Thoracic aorta (tissue), 2 donors: Measurements from ENCODE around the gene FPR2. TPM values are rescaled to one million over a fixed set of nuclear protein-coding genes. Genes with fewer than 3 reads are reported as not detected.

ENCODE experiments used
- ATAC-seq: fragments of 150-250 bp; one replicate; pipeline ENCODE4 v1.8.0; 2017; ENCODE audit warnings: low read depth; ENCODE audit not compliant: insufficient number of reproducible peaks, low FRiP score
- DNase-seq: peaks from one replicate; pipeline ENCODE4 v3.0.0-alpha.2; 2020; ENCODE audit warnings: low spot score
- H3K27ac ChIP-seq, 2 donors: fragments of 200-600 bp; sonication (generic); 1 replicate in 1 of 2; 2 replicates in 1 of 2; pipeline ENCODE4 v1.5.1; 2016; ENCODE audit warnings: mild to moderate bottlenecking in 2 of 2, moderate library complexity in 2 of 2
- H3K27me3 ChIP-seq: fragments of 200-600 bp; sonication (generic); replicated peaks from 2 replicates; pipeline ENCODE4 v1.6.0; 2016; ENCODE audit warnings: mild to moderate bottlenecking; ENCODE audit not compliant: insufficient read depth
- H3K36me3 ChIP-seq: fragments of 200-600 bp; sonication (generic); one replicate; pipeline ENCODE4 v1.5.1; 2016
- H3K4me1 ChIP-seq, 2 donors: fragments of 200-600 bp; sonication (generic); 1 replicate in 1 of 2; 2 replicates in 1 of 2; pipeline versions ENCODE4 v1.5.1 to v1.6.0; 2016; ENCODE audit warnings: low read depth in 2 of 2, mild to moderate bottlenecking in 1 of 2; ENCODE audit not compliant: control insufficient read depth in 1 of 2
- H3K4me3 ChIP-seq: fragments of 200-600 bp; sonication (generic); 2 replicates; pipeline ENCODE4 v1.5.1; 2016; ENCODE audit warnings: mild to moderate bottlenecking
- H3K9me3 ChIP-seq: fragments of 200-600 bp; sonication (generic); 2 replicates; pipeline ENCODE4 v1.5.1; 2016
- total RNA-seq, 2 donors: library from RNA; depleted of rRNA; stranded (reverse); fragments of >200 nt; gene quantifications; one replicate each; pipeline versions ENCODE4 v1.1.0 to v1.2.3, GENCODE V29; 2016
- TF ChIP-seq, protein P1 (sequence below): fragments of 200-600 bp; sonication (generic); IDR thresholded peaks from one replicate; pipeline ENCODE4 v1.5.1; 2019; ENCODE audit warnings: antibody characterized with exemption

Gene FPR2
- total RNA-seq, 2 donors from 2014 or later, result 2.2 to 5.9 TPM

DNA sequence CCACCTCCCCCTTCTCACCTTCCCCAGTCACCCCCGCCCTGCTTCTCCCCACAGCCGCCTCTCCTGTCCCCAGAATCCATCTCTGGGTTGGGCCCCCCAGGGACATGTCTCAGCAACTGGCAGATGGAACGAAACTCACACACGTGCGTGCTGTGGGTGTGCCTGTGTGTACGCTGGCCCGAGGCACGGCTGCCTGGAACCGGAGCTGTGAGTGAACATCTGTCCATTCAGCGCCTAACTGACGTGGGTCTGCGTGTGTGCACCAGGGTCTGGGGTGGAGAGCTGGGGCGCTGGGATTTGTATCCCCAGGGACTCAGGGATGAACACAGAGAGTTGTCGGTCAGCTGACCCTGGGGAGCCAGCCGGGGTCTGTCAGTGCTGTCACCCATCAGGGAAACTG is 36.4 kb upstream of the FPR2 start:
- no peak for ATAC-seq
- no peak overlapping the region for H3K27ac ChIP-seq
- TF ChIP-seq, protein P1, sequence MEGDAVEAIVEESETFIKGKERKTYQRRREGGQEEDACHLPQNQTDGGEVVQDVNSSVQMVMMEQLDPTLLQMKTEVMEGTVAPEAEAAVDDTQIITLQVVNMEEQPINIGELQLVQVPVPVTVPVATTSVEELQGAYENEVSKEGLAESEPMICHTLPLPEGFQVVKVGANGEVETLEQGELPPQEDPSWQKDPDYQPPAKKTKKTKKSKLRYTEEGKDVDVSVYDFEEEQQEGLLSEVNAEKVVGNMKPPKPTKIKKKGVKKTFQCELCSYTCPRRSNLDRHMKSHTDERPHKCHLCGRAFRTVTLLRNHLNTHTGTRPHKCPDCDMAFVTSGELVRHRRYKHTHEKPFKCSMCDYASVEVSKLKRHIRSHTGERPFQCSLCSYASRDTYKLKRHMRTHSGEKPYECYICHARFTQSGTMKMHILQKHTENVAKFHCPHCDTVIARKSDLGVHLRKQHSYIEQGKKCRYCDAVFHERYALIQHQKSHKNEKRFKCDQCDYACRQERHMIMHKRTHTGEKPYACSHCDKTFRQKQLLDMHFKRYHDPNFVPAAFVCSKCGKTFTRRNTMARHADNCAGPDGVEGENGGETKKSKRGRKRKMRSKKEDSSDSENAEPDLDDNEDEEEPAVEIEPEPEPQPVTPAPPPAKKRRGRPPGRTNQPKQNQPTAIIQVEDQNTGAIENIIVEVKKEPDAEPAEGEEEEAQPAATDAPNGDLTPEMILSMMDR, result no peak
- H3K4me3 ChIP-seq, result no peak overlapping the region
- no peaks in the 10 kb centered on the region for H3K9me3 ChIP-seq
- H3K36me3 ChIP-seq, result no peaks in the 10 kb centered on the region
- no peaks in the 10 kb centered on the region for H3K27me3 ChIP-seq
- peaks cover 0 to under 1% of the 10 kb centered on the region in 2 donors for H3K4me1 ChIP-seq
- no peak for DNase-seq

DNA sequence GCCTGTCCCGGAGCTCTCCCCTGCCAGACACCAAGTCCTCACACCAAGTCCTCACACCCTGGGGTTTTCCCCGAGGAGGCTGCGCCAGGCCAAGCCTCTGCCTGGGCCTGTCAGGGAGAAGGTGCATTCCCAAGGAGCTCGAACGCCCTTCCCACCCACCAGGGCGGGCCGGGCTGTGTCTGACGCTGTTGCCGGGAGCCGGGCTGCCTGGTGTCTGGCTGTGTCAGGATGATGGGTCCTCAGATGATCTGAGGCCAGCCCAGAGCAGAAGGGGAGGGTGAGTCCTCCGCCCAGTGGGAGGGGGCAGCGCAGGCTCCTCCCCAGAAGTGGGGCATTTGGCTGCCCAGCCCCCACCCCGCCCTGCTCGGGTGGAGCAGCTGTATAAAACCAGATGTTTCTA is 34.9 kb upstream of the FPR2 start:
- no peak overlapping the region for H3K27ac ChIP-seq
- no peak overlapping the region for H3K4me3 ChIP-seq
- ATAC-seq (no peak), DNase-seq (no peak)
- H3K36me3 ChIP-seq, result no peaks in the 10 kb centered on the region
- H3K27me3 ChIP-seq, result no peaks in the 10 kb centered on the region
- H3K9me3 ChIP-seq, result no peaks in the 10 kb centered on the region
- TF ChIP-seq, protein P1, result no peak
- H3K4me1 ChIP-seq, result no peaks in the 10 kb centered on the region

DNA sequence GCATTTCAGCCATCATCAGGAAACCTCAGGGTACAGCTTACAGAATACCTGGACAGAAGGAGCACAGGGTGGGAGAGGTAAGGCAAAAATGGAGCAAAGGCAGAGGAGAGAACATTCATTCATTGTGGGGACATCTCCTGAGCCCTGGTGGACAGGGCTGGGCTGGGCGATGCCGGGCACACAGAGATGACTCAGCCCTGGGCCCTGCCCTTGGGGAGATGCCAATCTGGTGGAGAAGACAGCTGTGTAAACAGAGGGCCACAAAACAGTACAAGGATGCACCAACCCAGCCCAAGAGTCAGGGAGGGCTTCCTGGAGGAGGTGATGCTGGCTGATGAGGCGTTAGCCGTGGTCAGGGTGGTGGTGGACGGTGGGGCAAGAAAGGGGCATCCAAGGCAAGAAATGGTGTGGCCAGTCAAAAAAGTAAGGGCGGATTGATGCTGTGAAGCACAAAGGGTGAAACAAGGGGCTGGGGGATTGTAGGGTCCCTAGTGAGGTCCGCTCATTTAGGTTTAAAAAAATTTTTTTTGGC is 33.6 kb upstream of the FPR2 start:
- H3K4me1 ChIP-seq, result no peaks in the 10 kb centered on the region
- H3K4me3 ChIP-seq, result no peak overlapping the region
- no peaks in the 10 kb centered on the region for H3K27me3 ChIP-seq
- TF ChIP-seq, protein P1, result no peak
- DNase-seq (no peak), ATAC-seq (no peak)
- no peak overlapping the region for H3K27ac ChIP-seq
- H3K36me3 ChIP-seq, result no peaks in the 10 kb centered on the region
- H3K9me3 ChIP-seq, result no peaks in the 10 kb centered on the region

DNA sequence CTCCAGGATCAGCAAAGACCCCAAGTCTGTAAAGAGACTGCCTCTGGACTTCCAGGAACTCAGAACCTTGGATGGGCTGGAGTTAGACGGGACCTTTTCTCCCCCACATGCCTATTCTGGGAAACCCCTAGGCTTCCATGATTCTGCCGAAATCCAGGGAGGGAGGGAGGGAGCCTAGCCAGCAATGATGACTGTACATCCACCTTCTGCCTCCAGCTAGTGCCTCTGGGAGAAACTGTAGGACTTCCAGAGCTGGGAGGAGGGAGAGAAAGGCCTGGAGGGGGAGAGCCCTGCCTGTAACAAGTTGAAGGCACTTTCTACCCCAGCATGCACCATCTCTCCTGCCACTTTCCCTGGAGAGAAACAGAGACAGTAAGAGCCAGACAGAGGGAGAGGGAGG is 31.2 kb upstream of the FPR2 start:
- TF ChIP-seq, protein P1, result no peak
- Histone ChIP-seq H3K4me3 (no peak overlapping the region), H3K27me3 (no peaks in the 10 kb centered on the region), H3K36me3 (no peaks in the 10 kb centered on the region), H3K27ac (no peak overlapping the region), H3K4me1 (no peaks in the 10 kb centered on the region), H3K9me3 (no peaks in the 10 kb centered on the region)
- ATAC-seq, result no peak
- no peak for DNase-seq

DNA sequence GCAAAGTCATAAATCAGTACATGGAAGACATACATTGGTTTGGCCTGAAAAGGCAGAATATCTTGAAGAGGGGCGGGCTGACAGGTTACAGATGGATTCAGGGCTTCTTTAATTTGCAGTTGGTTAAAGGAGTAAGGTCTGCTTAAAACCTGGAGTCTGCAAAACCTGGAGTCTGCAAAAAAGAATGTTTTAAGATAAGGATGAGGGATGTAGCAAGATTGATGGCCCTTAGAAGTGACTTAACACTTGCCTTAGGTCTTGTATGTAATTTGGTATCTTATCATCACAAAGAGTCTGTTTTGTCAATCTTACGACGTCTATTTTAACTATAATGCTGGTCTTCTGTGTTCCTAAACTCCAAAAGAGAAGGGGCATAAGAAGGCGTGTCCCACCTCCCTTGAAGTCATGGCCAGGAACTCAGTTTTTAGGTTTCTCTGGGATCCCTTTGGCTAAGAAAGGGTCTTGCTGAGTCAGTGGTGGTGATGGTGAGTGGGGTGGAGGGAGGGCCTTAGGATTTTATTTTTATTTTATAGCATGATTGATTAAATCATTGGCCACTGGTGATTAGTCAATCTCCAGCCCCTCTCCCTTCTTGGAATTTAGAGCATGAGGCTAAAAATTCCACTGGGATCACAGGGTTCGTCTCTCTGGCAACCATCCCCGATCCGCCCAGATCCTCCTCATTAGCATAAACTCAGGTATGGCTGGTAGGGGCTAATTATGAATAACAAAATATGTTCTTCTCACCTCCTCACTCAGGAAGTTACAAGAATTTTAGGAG is 27.0 kb upstream of the FPR2 start:
- H3K36me3 ChIP-seq, result no peaks in the 10 kb centered on the region
- DNase-seq (no peak), ATAC-seq (no peak)
- H3K27me3 ChIP-seq, result no peaks in the 10 kb centered on the region
- H3K9me3 ChIP-seq, result no peaks in the 10 kb centered on the region
- H3K4me1 ChIP-seq, result no peaks in the 10 kb centered on the region
- TF ChIP-seq, protein P1, result no peak
- H3K4me3 ChIP-seq, result no peak overlapping the region
- H3K27ac ChIP-seq, result no peak overlapping the region
